Stimulated activated CD4-positive, alpha-beta T cell treated with anti-CD3 and anti-CD28 coated beads, TNF-alpha, amount 100 ng/mL, for 24 hours (primary cell): ENCODE results near the gene CWC27.

Experiments
- DNase-seq, 3 experiments: peaks; one replicate each; pipeline ENCODE4 v3.0.0-alpha.2; 2020; ENCODE audit warnings: low read depth in 3 of 3

CWC27 gene, protein sequence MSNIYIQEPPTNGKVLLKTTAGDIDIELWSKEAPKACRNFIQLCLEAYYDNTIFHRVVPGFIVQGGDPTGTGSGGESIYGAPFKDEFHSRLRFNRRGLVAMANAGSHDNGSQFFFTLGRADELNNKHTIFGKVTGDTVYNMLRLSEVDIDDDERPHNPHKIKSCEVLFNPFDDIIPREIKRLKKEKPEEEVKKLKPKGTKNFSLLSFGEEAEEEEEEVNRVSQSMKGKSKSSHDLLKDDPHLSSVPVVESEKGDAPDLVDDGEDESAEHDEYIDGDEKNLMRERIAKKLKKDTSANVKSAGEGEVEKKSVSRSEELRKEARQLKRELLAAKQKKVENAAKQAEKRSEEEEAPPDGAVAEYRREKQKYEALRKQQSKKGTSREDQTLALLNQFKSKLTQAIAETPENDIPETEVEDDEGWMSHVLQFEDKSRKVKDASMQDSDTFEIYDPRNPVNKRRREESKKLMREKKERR

GRCh38 chr5:64768358-64769312 lies at the start of gene CWC27, which contains the start of gene SREK1IP1:
CWC27 (plus strand) TSS chr5:64768930; CDS start chr5:64769147, 217 bp downstream.
SREK1IP1 (minus strand) TSS chr5:64768691; CDS start chr5:64768517, 174 bp downstream.
- peak; percentile 62 to 75 (median 67) for DNase-seq

DNA sequence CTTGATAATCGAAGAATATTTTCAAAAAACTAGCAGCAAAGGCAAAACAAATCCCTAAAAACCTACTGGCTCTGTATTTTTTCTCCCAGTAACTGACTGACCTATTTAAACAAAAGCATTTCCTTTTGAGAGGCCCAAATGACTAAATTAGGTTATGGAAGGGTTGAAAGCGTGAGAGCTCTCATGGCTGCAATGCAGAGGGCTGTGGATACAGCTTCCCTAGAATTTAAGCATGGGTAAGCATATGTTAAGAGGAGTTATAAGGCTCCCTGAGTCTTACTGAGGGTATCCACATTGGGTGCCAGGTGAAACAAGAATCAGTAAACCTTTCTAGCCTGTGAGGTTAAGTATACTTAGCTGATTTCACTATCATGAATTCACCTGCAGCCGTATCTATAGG lies 46.1 kb upstream of the CWC27 start:
- no peak for DNase-seq

GRCh38 chr5:64727150-64727549 lies 41.6 kb upstream of the CWC27 start:
- no peak for DNase-seq

DNA sequence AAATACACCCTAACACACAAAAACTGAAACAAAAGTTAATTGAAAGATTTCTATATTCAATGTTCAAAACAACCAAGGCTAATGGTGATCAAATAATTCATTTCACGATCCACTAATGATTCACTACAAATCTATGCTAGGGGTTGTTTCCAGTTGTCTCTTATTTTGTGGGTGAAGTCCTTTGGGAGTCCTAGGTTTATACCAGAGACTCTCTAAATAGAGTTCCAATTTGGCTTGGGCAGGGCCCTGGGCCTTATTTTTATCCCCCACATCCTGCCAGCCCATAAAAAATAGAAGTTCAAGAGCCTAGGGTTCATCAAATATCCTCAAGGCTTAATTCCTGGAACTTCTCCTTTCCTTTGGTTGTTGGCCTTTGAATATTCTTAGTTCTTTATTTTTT lies 26.3 kb upstream of the CWC27 start:
- no peak for DNase-seq

DNA sequence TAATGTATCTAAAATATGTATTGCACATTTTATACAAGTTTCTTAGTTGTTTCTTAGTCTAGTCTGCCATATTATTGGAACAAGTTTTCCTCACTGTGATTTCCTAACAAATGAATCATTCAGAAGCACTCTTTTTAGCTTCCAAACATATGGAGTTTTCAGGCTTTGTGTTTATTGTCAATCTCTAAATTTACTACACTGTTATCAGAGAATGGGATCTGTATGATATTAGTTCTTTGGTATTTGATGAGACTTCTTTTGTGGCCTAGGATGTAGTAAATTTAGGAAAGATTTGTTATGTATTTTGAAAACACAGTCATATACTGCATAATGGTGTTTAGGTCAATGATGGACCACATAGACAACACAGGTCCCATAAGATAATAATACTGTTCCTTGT lies 25.9 kb upstream of the CWC27 start:
- DNase-seq: no peak

- DNase-seq: no peak
Observed at GRCh38 chr5:64744914-64745313, 23.8 kb upstream of the CWC27 start.

DNA sequence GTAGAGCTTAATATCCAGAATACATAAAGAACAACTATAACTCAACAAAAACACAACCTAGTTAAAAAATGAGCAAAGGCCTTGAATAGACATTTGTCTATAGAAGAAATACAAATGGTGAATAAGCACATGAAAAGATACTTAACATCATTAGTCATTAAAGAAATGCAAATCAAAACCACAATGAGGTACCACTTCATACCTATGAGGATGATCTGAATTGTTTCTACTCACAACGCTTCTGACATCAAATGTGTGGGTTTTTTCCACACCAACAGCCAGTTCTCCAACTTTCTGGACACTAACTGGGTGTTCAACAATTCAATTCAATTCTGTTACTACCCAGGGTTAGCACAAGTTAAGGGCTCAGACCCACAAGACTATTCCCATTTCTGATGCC lies 22.3 kb upstream of the CWC27 start:
- DNase-seq: no peak

DNA sequence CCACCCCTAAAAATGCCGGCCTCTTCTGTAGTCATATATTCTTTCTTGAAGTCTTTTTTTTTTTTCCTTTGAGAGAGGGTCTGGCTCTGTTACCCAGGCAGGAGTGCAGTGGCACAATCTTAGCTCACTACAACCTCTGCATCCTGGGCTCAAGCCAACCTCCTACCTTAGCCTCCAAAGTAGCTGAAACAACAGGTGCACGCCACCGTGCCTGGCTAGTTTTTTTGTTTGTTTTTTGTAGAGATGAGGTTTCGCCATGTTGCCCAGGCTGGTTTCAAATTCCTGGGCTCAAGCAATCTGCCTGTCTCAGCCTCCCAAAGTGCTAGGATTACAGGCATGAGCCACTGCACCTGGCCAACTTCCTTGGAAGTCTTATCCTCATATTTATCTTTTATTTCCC lies 19.3 kb upstream of the CWC27 start:
- no peak for DNase-seq

GRCh38 chr5:64754066-64754465 lies 14.7 kb upstream of the CWC27 start:
- DNase-seq: no peak

DNA sequence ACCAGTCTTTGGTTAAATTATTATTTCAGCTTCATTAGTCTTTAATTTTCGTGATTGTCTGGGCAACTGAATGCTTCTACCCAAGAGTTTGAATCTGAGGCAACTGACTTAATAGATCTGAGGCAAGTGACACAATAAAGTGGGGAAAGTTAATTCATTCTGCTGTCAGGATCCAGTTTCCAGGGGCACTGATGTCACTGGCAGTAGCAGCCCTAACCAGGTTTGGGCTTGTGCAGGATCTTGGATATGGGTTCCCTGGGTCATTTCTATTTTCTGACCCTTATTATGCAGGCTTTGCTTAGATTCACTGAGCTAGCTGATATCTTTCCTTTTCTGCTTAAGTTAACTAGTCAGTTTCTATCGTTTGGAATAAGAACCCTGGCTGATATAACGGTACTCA lies 9.8 kb upstream of the CWC27 start:
- no peak for DNase-seq

GRCh38 chr5:64759960-64760660 lies 8.6 kb upstream of the CWC27 start:
- no peak for DNase-seq

DNA sequence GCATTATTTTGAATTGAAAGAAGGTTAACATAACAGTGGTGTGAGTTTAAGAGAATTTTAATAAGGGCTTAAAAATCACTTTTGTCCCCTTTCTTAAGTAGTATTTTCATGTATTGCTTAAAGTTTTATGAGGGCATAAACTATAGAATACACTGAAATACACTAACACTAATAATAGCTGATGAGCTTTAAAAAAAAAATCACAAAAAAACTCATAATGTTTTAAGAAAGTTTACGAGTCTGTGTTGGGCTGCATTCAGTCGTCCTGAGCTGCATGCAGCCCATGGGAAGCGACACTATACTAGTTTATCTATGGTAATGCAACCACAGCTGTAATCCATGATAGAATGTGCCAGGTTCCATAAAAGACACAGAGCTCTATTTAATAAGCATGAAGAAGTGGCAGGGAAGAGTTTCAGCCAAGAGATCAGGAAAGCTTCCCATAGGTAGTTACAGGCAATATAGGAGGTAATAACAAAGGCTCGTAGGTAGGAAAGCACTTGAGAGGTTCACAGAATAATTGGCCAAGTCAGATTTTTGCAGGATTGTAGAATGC lies 4.7 kb upstream of the CWC27 start:
- DNase-seq: no peak

DNA sequence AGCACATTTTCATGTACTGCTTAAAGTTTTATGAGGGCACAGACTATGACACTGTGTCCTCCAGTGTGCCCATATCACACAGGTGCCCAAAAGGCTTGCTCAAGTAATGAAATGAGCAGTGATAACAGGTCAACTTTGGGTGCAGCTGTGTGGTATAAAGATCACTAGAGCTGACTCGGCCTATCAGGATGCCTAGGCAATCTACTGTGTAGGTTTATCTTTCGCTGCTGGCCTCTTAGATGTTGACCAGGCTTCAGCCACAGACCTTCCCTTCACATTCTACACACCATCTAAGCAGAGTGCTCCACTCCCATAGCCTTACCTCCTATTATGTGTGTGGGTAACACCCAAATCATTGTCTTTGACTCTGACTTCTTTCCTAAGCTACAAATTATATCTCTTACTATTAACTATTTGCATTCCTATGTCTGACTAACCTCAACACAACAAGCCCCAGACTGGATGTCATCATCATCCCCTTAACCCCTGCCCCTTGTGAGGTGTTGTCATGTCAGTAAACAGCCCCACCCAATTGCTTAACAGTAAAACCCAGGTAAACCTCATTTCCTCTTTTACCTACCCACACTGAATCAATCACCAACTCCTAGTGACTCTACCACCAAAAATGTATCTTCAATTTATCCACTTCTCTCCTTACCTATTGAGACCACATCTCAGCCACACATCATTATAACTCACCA lies 2.8 kb upstream of the CWC27 start:
- no peak for DNase-seq

DNA sequence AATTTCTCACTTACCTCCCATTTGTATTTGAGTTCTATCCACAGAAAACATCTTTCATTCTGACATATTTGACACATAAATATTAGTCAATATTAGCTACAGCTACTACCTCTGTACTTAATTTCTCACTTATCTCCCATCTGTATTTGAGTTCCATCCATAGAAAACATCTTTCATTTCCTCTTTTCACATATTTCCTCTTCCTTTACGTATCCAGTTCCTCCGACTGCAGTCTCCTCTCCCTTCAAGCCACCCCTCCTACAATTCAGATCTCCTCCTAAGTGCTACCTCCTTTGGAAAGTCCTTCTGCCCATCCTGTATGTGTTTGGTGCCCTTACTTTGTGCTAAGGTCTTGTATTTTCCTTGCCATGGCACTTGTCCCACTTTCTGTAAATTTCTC lies 1.8 kb upstream of the CWC27 start:
- DNase-seq: no peak

DNA sequence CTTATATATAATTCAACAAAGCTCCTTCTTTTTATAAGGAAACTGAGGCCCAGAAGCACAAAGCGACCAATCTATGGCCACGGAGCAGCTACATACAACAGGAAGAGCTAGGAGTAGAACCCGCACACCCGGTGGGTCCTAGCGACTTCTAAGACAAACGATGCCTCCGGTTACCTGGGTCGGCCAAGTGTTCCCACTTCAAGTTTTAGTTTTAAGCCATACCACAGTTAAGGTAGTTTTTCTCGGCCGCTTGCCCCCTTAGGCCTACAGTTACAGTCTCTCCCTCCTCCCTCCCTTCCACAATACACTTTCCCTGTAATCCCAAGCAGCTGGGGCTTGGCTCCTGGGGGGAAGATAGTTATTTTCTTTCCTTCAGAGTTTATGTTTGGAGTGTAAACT lies 772 bp upstream of the CWC27 start:
- peak in 1 of 3 experiments; percentile 9 for DNase-seq

DNA sequence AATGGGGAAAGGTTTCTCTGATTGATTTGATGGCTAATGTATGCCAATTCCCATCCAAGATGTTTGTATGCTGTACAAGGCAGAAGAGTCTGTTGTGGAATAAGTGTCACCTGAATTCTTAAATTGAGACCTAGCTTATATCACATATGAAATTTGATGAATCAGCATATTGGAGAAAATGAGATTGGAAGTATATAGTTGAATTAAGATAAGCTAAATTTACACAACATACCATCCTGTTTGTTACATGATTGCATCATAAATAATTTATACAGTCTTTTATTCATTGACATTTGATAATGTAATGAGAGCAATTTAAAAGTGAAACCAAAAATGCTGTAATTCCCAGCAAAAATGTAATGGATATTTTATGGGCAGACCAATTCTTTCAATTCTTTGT lies 1.1 kb downstream of the CWC27 start:
- DNase-seq: no peak

- no peak for DNase-seq
Observed at GRCh38 chr5:64771736-64772135, 3.0 kb downstream of the CWC27 start.

DNA sequence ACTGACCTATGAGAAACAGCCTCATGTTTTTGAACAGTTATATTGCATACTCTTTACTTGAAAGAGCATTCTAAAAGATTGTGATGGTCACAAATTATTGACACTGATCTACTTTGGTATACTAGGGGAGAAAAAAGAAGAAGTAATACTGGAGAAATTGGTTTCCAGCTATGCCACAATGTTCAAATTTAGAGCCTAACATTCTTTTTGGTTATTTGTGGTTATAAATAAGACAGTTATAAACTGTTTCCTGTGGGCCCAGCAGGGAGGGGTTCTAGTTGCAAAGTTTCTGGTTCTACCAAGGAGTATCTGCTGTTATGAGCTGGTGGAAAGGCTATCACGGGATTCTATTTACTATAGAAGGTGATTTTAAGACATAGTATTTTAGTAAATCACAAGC lies 4.8 kb downstream of the CWC27 start:
- DNase-seq: no peak

- no peak for DNase-seq
Observed at GRCh38 chr5:64775291-64775690, 6.6 kb downstream of the CWC27 start.

DNA sequence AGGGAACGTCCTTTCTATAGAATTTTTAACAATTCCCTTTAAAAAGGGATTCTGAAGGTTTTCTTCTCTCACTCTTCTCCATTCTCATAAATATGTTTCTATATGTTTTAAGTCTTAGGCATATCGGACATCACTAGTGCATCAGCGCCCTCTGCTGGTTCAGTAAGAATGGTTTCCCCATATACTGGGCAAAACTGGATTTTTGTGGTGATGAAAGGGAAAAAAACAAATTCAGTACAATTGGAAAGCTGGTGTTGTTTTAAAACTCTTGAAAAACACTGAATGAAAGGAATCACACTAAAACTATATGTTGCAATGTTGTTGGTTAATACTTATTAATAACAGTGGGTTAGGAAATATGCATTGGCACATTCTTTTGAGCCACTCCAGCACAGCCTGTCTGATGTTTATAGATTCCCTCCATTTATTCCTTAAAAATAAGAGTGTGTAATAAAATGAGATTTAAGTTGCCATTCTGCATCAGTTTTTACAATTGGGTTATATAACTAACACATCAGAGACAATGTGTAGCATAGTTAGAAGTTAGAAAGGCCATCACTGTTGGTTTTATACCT lies 15.8 kb downstream of the CWC27 start:
- DNase-seq: peak; percentile 29 to 67 (median 53)

GRCh38 chr5:64786372-64786771 lies 17.6 kb downstream of the CWC27 start:
- no peak for DNase-seq
